ENCODE measurements around the gene COL23A1. TPM values are rescaled to one million over a fixed set of nuclear protein-coding genes. Genes with fewer than 3 reads are reported as not detected.

The COL23A1 gene
- polyA plus RNA-seq, 3 donors = 0.11 to 0.21 TPM; not detected in 1

DNA sequence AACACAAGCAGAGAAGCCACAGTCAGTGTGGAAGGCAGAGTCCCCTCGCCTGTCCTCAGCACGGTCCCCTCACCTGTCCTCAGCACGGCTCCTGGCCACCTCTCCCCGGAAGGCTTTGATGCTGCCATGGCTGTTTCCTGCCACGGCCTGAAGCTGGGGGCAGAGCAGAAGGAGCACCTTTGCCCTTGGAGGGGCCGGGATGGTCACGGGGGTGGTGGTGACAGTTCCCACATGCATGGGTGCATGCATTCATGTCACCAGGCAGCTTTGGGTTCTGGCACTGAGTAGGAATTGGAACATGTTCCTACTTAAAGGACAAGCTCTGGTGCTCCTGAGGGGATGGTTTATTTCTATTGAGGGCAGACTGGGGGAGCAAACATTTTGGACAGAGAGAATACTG, 299.8 kb downstream of the COL23A1 start:
- no peak overlapping the region for H3K27ac Mint-ChIP-seq
- TF ChIP-seq, protein P1, sequence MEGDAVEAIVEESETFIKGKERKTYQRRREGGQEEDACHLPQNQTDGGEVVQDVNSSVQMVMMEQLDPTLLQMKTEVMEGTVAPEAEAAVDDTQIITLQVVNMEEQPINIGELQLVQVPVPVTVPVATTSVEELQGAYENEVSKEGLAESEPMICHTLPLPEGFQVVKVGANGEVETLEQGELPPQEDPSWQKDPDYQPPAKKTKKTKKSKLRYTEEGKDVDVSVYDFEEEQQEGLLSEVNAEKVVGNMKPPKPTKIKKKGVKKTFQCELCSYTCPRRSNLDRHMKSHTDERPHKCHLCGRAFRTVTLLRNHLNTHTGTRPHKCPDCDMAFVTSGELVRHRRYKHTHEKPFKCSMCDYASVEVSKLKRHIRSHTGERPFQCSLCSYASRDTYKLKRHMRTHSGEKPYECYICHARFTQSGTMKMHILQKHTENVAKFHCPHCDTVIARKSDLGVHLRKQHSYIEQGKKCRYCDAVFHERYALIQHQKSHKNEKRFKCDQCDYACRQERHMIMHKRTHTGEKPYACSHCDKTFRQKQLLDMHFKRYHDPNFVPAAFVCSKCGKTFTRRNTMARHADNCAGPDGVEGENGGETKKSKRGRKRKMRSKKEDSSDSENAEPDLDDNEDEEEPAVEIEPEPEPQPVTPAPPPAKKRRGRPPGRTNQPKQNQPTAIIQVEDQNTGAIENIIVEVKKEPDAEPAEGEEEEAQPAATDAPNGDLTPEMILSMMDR (IDR thresholded peaks at IDR 0.05) = no peak
- no peaks in the 10 kb centered on the region for H4K20me1 ChIP-seq (ENCODE audit: insufficient read depth, low read length)
- no peak overlapping the region for H2AFZ ChIP-seq (ENCODE audit: insufficient read depth, low read depth, low read length, poor library complexity, severe bottlenecking)
- H3K36me3 ChIP-seq (replicated peaks in 1 of 2; ENCODE audit: control insufficient read depth in 1 of 2, insufficient read depth in 2 of 2, low read length in 2 of 2) = no peaks in the 10 kb centered on the region
- no peaks in the 10 kb centered on the region for H3K79me2 ChIP-seq (ENCODE audit: insufficient read depth, low read length)
- no peak overlapping the region for H3K4me2 ChIP-seq (replicated peaks; ENCODE audit: extremely low read depth, low read length, poor library complexity, severe bottlenecking)
- H3K27ac ChIP-seq (ENCODE audit: low read depth in 1 of 2, low read length in 2 of 2) = no peak overlapping the region
- H3K4me3 ChIP-seq (replicated peaks in 1 of 3; ENCODE audit: low read depth in 2 of 3, low read length in 3 of 3) = no peak overlapping the region
- no peaks in the 10 kb centered on the region for H3K36me3 Mint-ChIP-seq
- H3K27me3 Mint-ChIP-seq (ENCODE audit: low read depth in 3 of 3) = peaks cover 0 to 6% (median 2%) of the 10 kb centered on the region in 3 donors
- H3K4me1 ChIP-seq (ENCODE audit: control insufficient read depth in 1 of 2, insufficient read depth in 2 of 2, low read length in 2 of 2) = peaks cover 5 to 6% of the 10 kb centered on the region in 2 donors
- H3K4me1 Mint-ChIP-seq = peaks cover 13% of the 10 kb centered on the region
- no peak overlapping the region for H3K4me3 Mint-ChIP-seq
- no peaks in the 10 kb centered on the region for H3K27me3 ChIP-seq (ENCODE audit: control insufficient read depth in 2 of 2, insufficient read depth in 2 of 2, low read length in 2 of 2)
- 95% methylated on average over 6 of the region's 7 CpGs for WGBS (ENCODE audit: insufficient coverage)
- H3K9ac ChIP-seq (ENCODE audit: insufficient read depth, low read length, poor library complexity, severe bottlenecking) = no peak overlapping the region
- no peak for DNase-seq
- H3K9me3 ChIP-seq (replicated peaks in 1 of 2; ENCODE audit: control insufficient read depth in 1 of 2, insufficient read depth in 1 of 2, low read length in 2 of 2) = no peaks in the 10 kb centered on the region
- intact Hi-C loops (cut with micrococcal nuclease) = no loop called here
- H3K9me3 Mint-ChIP-seq = peaks cover 0 to 4% (median 0%) of the 10 kb centered on the region in 7 donors

DNA sequence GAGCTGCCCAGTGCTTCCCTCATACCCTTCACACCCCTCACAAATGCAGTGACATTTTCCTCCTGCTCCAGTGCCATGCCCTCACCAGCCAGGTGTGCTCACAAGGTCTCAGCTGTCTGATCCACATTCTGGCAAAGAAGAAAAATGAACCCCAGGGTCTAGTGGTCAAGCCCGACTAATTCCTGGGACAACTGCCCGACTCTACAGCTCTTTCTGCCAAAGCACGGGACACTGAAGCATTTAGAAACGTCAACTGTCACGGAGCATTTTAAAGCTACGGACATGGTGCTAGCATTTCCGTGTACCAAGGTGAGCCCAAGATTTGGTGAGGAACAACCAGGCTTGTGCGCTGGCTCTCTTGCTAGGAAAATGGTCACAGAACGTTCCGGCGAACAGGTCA, 300.8 kb downstream of the COL23A1 start:
- Histone ChIP-seq H3K27me3 (ENCODE audit: control insufficient read depth in 2 of 2, insufficient read depth in 2 of 2, low read length in 2 of 2) (no peaks in the 10 kb centered on the region), H3K4me2 (replicated peaks; ENCODE audit: extremely low read depth, low read length, poor library complexity, severe bottlenecking) (no peak overlapping the region), H2AFZ (ENCODE audit: insufficient read depth, low read depth, low read length, poor library complexity, severe bottlenecking) (no peak overlapping the region), H3K79me2 (ENCODE audit: insufficient read depth, low read length) (no peaks in the 10 kb centered on the region), H3K9me3 (replicated peaks in 1 of 2; ENCODE audit: control insufficient read depth in 1 of 2, insufficient read depth in 1 of 2, low read length in 2 of 2) (no peaks in the 10 kb centered on the region), H3K9ac (ENCODE audit: insufficient read depth, low read length, poor library complexity, severe bottlenecking) (no peak overlapping the region), H3K36me3 (replicated peaks in 1 of 2; ENCODE audit: control insufficient read depth in 1 of 2, insufficient read depth in 2 of 2, low read length in 2 of 2) (no peaks in the 10 kb centered on the region), H3K4me3 (replicated peaks in 1 of 3; ENCODE audit: low read depth in 2 of 3, low read length in 3 of 3) (no peak overlapping the region), H4K20me1 (ENCODE audit: insufficient read depth, low read length) (no peaks in the 10 kb centered on the region), H3K27ac (ENCODE audit: low read depth in 1 of 2, low read length in 2 of 2) (no peak overlapping the region), H3K4me1 (ENCODE audit: control insufficient read depth in 1 of 2, insufficient read depth in 2 of 2, low read length in 2 of 2) (peaks cover 5 to 6% of the 10 kb centered on the region in 2 donors)
- DNase-seq = no peak
- Mint-ChIP-seq H3K27me3 (ENCODE audit: low read depth in 3 of 3) (peaks cover 0 to 6% (median 2%) of the 10 kb centered on the region in 3 donors), H3K36me3 (no peaks in the 10 kb centered on the region), H3K4me1 (peaks cover 13% of the 10 kb centered on the region), H3K9me3 (peaks cover 0 to 4% (median 0%) of the 10 kb centered on the region in 7 donors), H3K4me3 (no peak overlapping the region), H3K27ac (no peak overlapping the region)
- WGBS (ENCODE audit: insufficient coverage) = 98% methylated on average over 8 of the region's 11 CpGs
- intact Hi-C loops (cut with micrococcal nuclease) = no loop called here
- TF ChIP-seq, protein P1 (IDR thresholded peaks at IDR 0.05) = no peak
